ENCODE data around the gene ANOS1.
"Not testable (repeated sequence)": the region's sequence is repeated elsewhere in the genome, so short reads cannot be mapped to it uniquely, and the experiment has no call there.

The ANOS1 gene

GRCh38 chrX:8591501-8591900, 140.4 kb downstream of the ANOS1 start:
- DNase-seq, result peak; percentile 44

GRCh38 chrX:8586953-8587352, 145.0 kb downstream of the ANOS1 start:
- no peak for DNase-seq

- no peak for DNase-seq
Observed at GRCh38 chrX:8579602-8580001, 152.3 kb downstream of the ANOS1 start.

- DNase-seq, result no peak
Observed at GRCh38 chrX:8576821-8577220, 155.1 kb downstream of the ANOS1 start.

- no peak for DNase-seq
Observed at GRCh38 chrX:8565729-8566128, 166.2 kb downstream of the ANOS1 start.

- DNase-seq, result no peak
Observed at GRCh38 chrX:8548446-8548845, 183.5 kb downstream of the ANOS1 start.

GRCh38 chrX:8546715-8547114, 185.2 kb downstream of the ANOS1 start:
- no peak for DNase-seq

- no peak for DNase-seq
Observed at GRCh38 chrX:8520791-8521190, 211.1 kb downstream of the ANOS1 start.

GRCh38 chrX:8520178-8520577, 211.8 kb downstream of the ANOS1 start:
- DNase-seq, result no peak

GRCh38 chrX:8504451-8504850, 227.5 kb downstream of the ANOS1 start:
- DNase-seq, result no peak

- DNase-seq, result not testable (repeated sequence)
Observed at GRCh38 chrX:8502101-8502500, 229.8 kb downstream of the ANOS1 start.

- DNase-seq, result no peak
Observed at GRCh38 chrX:8500203-8500602, 231.7 kb downstream of the ANOS1 start.

- not testable (repeated sequence) for DNase-seq
Observed at GRCh38 chrX:8495036-8495435, 236.9 kb downstream of the ANOS1 start.

GRCh38 chrX:8484360-8484949, 247.5 kb downstream of the ANOS1 start:
- DNase-seq, result no peak

Measured in retina (tissue), 1 donor.